Naive thymus-derived CD4-positive, alpha-beta T cell (primary cell): ENCODE data around the gene KIAA1671. TPM values are rescaled to one million over a fixed set of nuclear protein-coding genes. Genes with fewer than 3 reads are reported as not detected.

Experiments used
- ATAC-seq: fragments of 150-1000 bp; cut with Tn5 transposase; 2 replicates; pipeline ENCODE4 v1.10.0; 2021; ENCODE audit warnings: mild to moderate bottlenecking, moderate library complexity
- CTCF ChIA-PET: fragments of 350-600 bp; sonication (Branson Sonifier 250); formaldehyde crosslinking; loops from one replicate; lab custom pipeline; 2021; ENCODE audit warnings: antibody characterized with exemption; lab: Charles Lee
- POLR2A ChIA-PET: fragments of 350-600 bp; sonication (Branson Sonifier 250); formaldehyde crosslinking; loops from one replicate; lab custom pipeline; 2021; ENCODE audit warnings: antibody characterized with exemption, inconsistent platforms; lab: Charles Lee
- DNase-seq, 9 donors: peaks; one replicate each; pipeline versions ENCODE4 v3.0.0 to v3.0.0-alpha.2; 2020 to 2022; ENCODE audit warnings: mixed read lengths in 1 of 9
- H3K27ac ChIP-seq: one replicate; pipeline ENCODE4 v1.7.0; 2013; ENCODE audit warnings: mild to moderate bottlenecking, low read depth, low read length, moderate library complexity
- H3K27me3 ChIP-seq, 2 donors: one replicate each; pipeline ENCODE4 v1.7.0; 2013; ENCODE audit warnings: low read length in 2 of 2, mild to moderate bottlenecking in 2 of 2, moderate library complexity in 2 of 2; ENCODE audit not compliant: control insufficient read depth in 2 of 2, insufficient read depth in 2 of 2
- H3K36me3 ChIP-seq, 3 experiments: 1 replicate in 2 of 3; 2 replicates in 1 of 3; pipeline ENCODE4 v1.7.0; 2013; ENCODE audit warnings: low read length in 3 of 3, mild to moderate bottlenecking in 3 of 3, moderate library complexity in 1 of 3; ENCODE audit not compliant: insufficient read depth in 3 of 3, control insufficient read depth in 2 of 3
- H3K4me1 ChIP-seq, 2 donors: one replicate each; pipeline ENCODE4 v1.7.0; 2013; ENCODE audit warnings: low read length in 2 of 2, mild to moderate bottlenecking in 2 of 2, moderate library complexity in 1 of 2; ENCODE audit not compliant: control insufficient read depth in 2 of 2, insufficient read depth in 2 of 2
- H3K4me3 ChIP-seq: 2 replicates; pipeline ENCODE4 v1.7.0; 2013; ENCODE audit warnings: mild to moderate bottlenecking, low read length
- H3K9me3 ChIP-seq, 3 experiments: 1 replicate in 2 of 3; 2 replicates in 1 of 3; pipeline ENCODE4 v1.7.0; 2013; ENCODE audit warnings: low read length in 3 of 3; ENCODE audit not compliant: control insufficient read depth in 2 of 3
- H3K27ac Mint-ChIP-seq, 9 donors: one replicate each; pipeline ENCODE4 v1.8.0; 2020 to 2022; ENCODE audit warnings: mixed read lengths in 9 of 9, mild to moderate bottlenecking in 8 of 9, moderate library complexity in 5 of 9, inconsistent platforms in 2 of 9
- H3K27me3 Mint-ChIP-seq, 5 donors: one replicate each; pipeline ENCODE4 v1.8.0; 2021 to 2022; ENCODE audit warnings: mixed read lengths in 5 of 5, mild to moderate bottlenecking in 1 of 5
- H3K36me3 Mint-ChIP-seq, 5 donors: one replicate each; pipeline ENCODE4 v1.8.0; 2020 to 2022; ENCODE audit warnings: mixed read lengths in 5 of 5, mild to moderate bottlenecking in 3 of 5, inconsistent platforms in 1 of 5
- H3K4me1 Mint-ChIP-seq, 7 donors: one replicate each; pipeline ENCODE4 v1.8.0; 2020 to 2022; ENCODE audit warnings: mixed read lengths in 7 of 7, mild to moderate bottlenecking in 3 of 7, inconsistent platforms in 1 of 7
- H3K4me3 Mint-ChIP-seq, 10 donors: one replicate each; pipeline ENCODE4 v1.8.0; 2020 to 2022; ENCODE audit warnings: mild to moderate bottlenecking in 10 of 10, mixed read lengths in 10 of 10, moderate library complexity in 6 of 10, inconsistent platforms in 2 of 10
- H3K9me3 Mint-ChIP-seq, 11 donors: one replicate each; pipeline ENCODE4 v1.8.0; 2020 to 2022; ENCODE audit warnings: mixed read lengths in 11 of 11, mild to moderate bottlenecking in 4 of 11, inconsistent platforms in 1 of 11, moderate library complexity in 1 of 11
- intact Hi-C, 2 donors: fragments of 100-400 bp; cut with micrococcal nuclease; formaldehyde crosslinking; loops; one replicate each; pipeline ENCODE4 v1.15.1; 2023
- polyA plus RNA-seq, 2 donors: library from polyadenylated mRNA; unstranded; fragments of 300-500 nt; fragmentation: Illumina TruSeq; gene quantifications; one replicate each; pipeline ENCODE4 v1.2.3, GENCODE V29; 2021
- total RNA-seq, 6 experiments: library from RNA in 5 of 6; stranded (reverse) in 5 of 6; gene quantifications; 1 replicate in 5 of 6; 2 replicates in 1 of 6; pipeline ENCODE4 v1.2.3 and lab custom pipeline; 2021 to 2026

KIAA1671 gene
- total and polyA plus RNA-seq, 7 experiments from 2014 or later: 0.47 to 19.0 (median 4.2) TPM

DNA sequence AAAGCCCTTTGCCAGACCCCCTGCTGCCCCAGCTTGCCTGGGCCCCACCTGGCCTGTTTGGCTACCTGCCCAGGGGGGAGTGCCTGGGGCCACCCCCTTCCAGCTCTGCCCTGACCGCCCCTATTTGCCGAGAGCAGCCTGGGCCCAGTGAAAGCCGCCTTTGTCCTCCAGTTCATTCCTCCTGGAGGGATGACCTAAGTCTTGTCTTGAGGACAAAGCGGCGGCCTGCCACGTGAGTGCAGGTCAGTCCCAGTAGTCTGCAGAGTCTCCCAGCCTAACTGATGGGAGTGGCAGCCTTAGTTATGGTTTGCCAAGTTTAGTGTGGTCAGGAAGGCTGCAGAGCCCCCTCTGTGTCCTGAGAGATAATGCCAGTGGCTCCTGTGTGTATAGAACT, 131.3 kb downstream of the KIAA1671 start:
- Mint-ChIP-seq H3K9me3 (no peaks in the 10 kb centered on the region), H3K36me3 (peaks cover 0 to 16% (median 0%) of the 10 kb centered on the region in 5 donors), H3K4me1 (peaks cover 14 to 66% (median 28%) of the 10 kb centered on the region in 7 donors), H3K4me3 (no peak overlapping the region), H3K27me3 (no peaks in the 10 kb centered on the region), H3K27ac (no peak overlapping the region)
- ChIA-PET CTCF (no interaction called here), POLR2A (no interaction called here)
- no peak overlapping the region for H3K4me3 ChIP-seq
- peaks cover 11% of the 10 kb centered on the region in 2 donors for H3K4me1 ChIP-seq
- no peaks in the 10 kb centered on the region for H3K27me3 ChIP-seq
- DNase-seq (no peak), ATAC-seq (no peak)
- H3K27ac ChIP-seq: no peak overlapping the region
- H3K9me3 ChIP-seq: no peaks in the 10 kb centered on the region
- intact Hi-C loops: no loop called here
- H3K36me3 ChIP-seq: no peaks in the 10 kb centered on the region

DNA sequence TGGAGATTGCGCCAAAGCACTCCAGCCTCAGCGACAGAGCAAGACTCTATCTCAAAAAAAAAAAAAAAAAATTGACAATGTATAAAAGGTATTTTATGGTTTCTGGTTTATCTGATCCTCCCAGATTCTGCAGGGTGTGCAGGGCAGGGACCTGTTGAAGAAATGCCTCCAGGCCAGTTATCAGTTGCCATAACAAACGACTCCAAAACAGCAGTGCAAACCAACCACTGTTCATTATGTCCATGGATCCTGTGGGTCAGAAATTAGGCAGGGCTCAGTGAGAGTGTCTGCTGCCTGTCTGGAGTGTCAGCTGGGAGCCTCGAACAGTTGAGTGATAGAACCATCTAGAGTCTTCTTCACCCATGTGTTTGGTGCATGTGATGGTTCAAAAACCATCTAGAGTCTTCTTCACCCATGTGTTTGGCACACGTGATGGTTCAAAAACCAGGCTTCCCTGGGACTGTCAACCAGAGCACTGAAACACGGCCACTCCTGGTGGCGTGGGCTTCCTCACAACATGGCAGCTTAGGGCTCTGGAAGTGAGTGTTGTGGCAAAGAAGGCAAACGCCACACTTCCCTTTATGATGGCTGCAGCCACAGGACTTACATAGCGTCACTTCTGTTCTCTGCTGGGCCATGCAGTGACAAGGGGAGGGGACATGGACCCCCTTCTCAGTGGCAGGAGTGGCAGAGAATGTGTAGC, 132.0 kb downstream of the KIAA1671 start:
- Histone ChIP-seq H3K27me3 (no peaks in the 10 kb centered on the region), H3K36me3 (no peaks in the 10 kb centered on the region), H3K4me1 (peaks cover 11% of the 10 kb centered on the region in 2 donors), H3K27ac (no peak overlapping the region), H3K4me3 (no peak overlapping the region), H3K9me3 (no peaks in the 10 kb centered on the region)
- intact Hi-C loops: no loop called here
- H3K9me3 Mint-ChIP-seq: no peaks in the 10 kb centered on the region
- ChIA-PET POLR2A (interaction anchor here (0.5 kb wide), 1 partner anchor 483 kb away, joined by 3 read pairs; no protein-coding TSS in a partner anchor), CTCF (no interaction called here)
- H3K27ac Mint-ChIP-seq: peak overlapping the region in 1 of 9 donors; percentile 36
- no peak for ATAC-seq
- H3K4me3 Mint-ChIP-seq: no peak overlapping the region
- no peaks in the 10 kb centered on the region for H3K27me3 Mint-ChIP-seq
- H3K4me1 Mint-ChIP-seq: peaks cover 16 to 62% (median 24%) of the 10 kb centered on the region in 7 donors
- DNase-seq: no peak
- peaks cover 0 to 16% (median 0%) of the 10 kb centered on the region in 5 donors for H3K36me3 Mint-ChIP-seq

DNA sequence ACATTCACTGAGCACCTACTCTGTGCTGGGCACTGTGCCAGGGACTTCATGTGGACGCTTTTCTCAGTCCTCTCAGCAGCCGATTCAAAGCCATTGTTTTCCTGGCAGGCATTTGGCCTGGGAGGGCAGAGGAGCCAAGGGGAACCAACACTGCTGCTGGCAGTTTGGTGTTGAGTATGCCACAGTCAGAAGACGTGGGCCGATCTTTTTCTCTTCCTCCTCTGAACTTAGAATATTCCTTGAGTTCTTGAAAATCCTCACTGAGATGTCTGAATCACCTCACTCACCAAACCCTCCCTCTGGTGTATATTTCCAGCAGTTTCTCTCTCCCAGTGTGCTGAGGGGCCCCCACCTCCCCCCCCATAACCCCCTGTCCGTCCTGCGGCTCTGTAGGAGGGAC, 132.6 kb downstream of the KIAA1671 start:
- H3K4me1 ChIP-seq: peaks cover 11% of the 10 kb centered on the region in 2 donors
- H3K4me1 Mint-ChIP-seq: peaks cover 13 to 62% (median 22%) of the 10 kb centered on the region in 7 donors
- DNase-seq (no peak), ATAC-seq (no peak)
- no peak overlapping the region for H3K27ac ChIP-seq
- intact Hi-C loops: no loop called here
- peak overlapping the region in 4 of 9 donors; percentile 26 to 76 (median 44) for H3K27ac Mint-ChIP-seq
- H3K4me3 Mint-ChIP-seq: peak overlapping the region in 2 of 10 donors; percentile 18 to 77
- H3K9me3 ChIP-seq: no peaks in the 10 kb centered on the region
- POLR2A ChIA-PET: interaction anchor here (0.5 kb wide), 1 partner anchor 482 kb away, joined by 3 read pairs; no protein-coding TSS in a partner anchor
- CTCF ChIA-PET: no interaction called here
- no peaks in the 10 kb centered on the region for H3K36me3 ChIP-seq
- no peaks in the 10 kb centered on the region for H3K9me3 Mint-ChIP-seq
- H3K36me3 Mint-ChIP-seq: peaks cover 0 to 13% (median 0%) of the 10 kb centered on the region in 5 donors
- H3K27me3 ChIP-seq: no peaks in the 10 kb centered on the region
- no peak overlapping the region for H3K4me3 ChIP-seq
- H3K27me3 Mint-ChIP-seq: no peaks in the 10 kb centered on the region

GRCh38 chr22:25085930-25086901, 133.7 kb downstream of the KIAA1671 start:
- H3K27ac Mint-ChIP-seq: peak overlapping the region in 7 of 9 donors; percentile 19 to 89 (median 61)
- CTCF ChIA-PET: interaction anchor here (0.5 kb wide), 1 partner anchor 83 kb away, joined by 3 read pairs; no protein-coding TSS in a partner anchor
- H3K27me3 ChIP-seq: no peaks in the 10 kb centered on the region
- H3K4me1 Mint-ChIP-seq: peaks cover 14 to 66% (median 27%) of the 10 kb centered on the region in 7 donors
- H3K9me3 ChIP-seq: no peaks in the 10 kb centered on the region
- peak overlapping the region in 3 of 10 donors; percentile 6 to 62 (median 50) for H3K4me3 Mint-ChIP-seq
- POLR2A ChIA-PET: interaction anchor here (0.9 to 1.2 kb wide), 2 partner anchors 14 to 23 kb away, joined by 3 to 4 read pairs; no protein-coding TSS in a partner anchor
- peaks cover 0 to 13% (median 0%) of the 10 kb centered on the region in 5 donors for H3K36me3 Mint-ChIP-seq
- no peak overlapping the region for H3K4me3 ChIP-seq
- H3K27ac ChIP-seq: no peak overlapping the region
- peaks cover 11% of the 10 kb centered on the region in 2 donors for H3K4me1 ChIP-seq
- DNase-seq: no peak
- H3K36me3 ChIP-seq: no peaks in the 10 kb centered on the region
- ATAC-seq: no peak
- no peaks in the 10 kb centered on the region for H3K27me3 Mint-ChIP-seq
- intact Hi-C loops: loop anchor here in 1 of 2 donors (1.0 kb wide), 1 partner anchor 24 kb away; no protein-coding TSS in a partner anchor
- no peaks in the 10 kb centered on the region for H3K9me3 Mint-ChIP-seq

DNA sequence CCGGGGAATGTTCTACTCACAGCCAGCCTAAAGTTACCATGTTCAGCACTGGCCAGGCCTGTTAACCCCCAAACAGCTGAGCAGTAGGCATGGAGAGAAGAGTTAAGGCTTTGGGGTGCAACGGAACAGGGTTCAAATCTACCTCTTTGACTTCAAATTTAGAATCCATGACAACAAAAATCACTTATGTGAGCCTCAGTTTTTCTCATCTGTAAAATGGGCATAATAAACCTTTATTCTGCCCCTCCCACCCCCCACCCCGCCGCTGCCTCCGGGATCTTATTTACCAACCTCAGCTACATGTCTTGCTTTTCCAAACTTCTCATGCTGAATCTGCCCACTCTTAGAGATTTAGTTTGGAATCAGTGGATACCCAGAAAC, 134.4 kb downstream of the KIAA1671 start:
- H3K4me1 ChIP-seq: peaks cover 6 to 8% of the 10 kb centered on the region in 2 donors
- ChIA-PET POLR2A (interaction anchor here (0.8 to 1.2 kb wide), 3 partner anchors 15 to 649 kb away, joined by 3 to 4 read pairs (median 3); no protein-coding TSS in a partner anchor), CTCF (interaction anchor here (0.5 kb wide), 1 partner anchor 82 kb away, joined by 3 read pairs; no protein-coding TSS in a partner anchor)
- H3K36me3 ChIP-seq: no peaks in the 10 kb centered on the region
- Mint-ChIP-seq H3K9me3 (no peaks in the 10 kb centered on the region), H3K36me3 (peaks cover 0 to 11% (median 0%) of the 10 kb centered on the region in 5 donors), H3K27me3 (no peaks in the 10 kb centered on the region), H3K27ac (peak overlapping the region in 2 of 9 donors; percentile 47 to 73), H3K4me1 (peaks cover 15 to 59% (median 29%) of the 10 kb centered on the region in 7 donors), H3K4me3 (no peak overlapping the region)
- no peak overlapping the region for H3K4me3 ChIP-seq
- ATAC-seq (no peak), DNase-seq (no peak)
- no peaks in the 10 kb centered on the region for H3K9me3 ChIP-seq
- no peak overlapping the region for H3K27ac ChIP-seq
- H3K27me3 ChIP-seq: no peaks in the 10 kb centered on the region
- intact Hi-C loops: loop anchor here in 1 of 2 donors (1.0 kb wide), 1 partner anchor 25 kb away; no protein-coding TSS in a partner anchor

- ChIA-PET POLR2A (no interaction called here), CTCF (no interaction called here)
- Histone ChIP-seq H3K27me3 (no peaks in the 10 kb centered on the region), H3K9me3 (no peaks in the 10 kb centered on the region), H3K4me1 (peaks cover 0 to 8% of the 10 kb centered on the region in 2 donors), H3K36me3 (no peaks in the 10 kb centered on the region), H3K27ac (no peak overlapping the region), H3K4me3 (no peak overlapping the region)
- ATAC-seq (no peak), DNase-seq (no peak)
- H3K36me3 Mint-ChIP-seq: peaks cover 0 to 5% (median 0%) of the 10 kb centered on the region in 5 donors
- no peaks in the 10 kb centered on the region for H3K9me3 Mint-ChIP-seq
- H3K27me3 Mint-ChIP-seq: no peaks in the 10 kb centered on the region
- peak overlapping the region in 1 of 9 donors; percentile 74 for H3K27ac Mint-ChIP-seq
- peaks cover 18 to 34% (median 25%) of the 10 kb centered on the region in 7 donors for H3K4me1 Mint-ChIP-seq
- H3K4me3 Mint-ChIP-seq: no peak overlapping the region
- intact Hi-C loops: no loop called here
Observed at GRCh38 chr22:25090225-25090890, 137.8 kb downstream of the KIAA1671 start.
